ENCODE results near the gene NFIC.
"Not testable (repeated sequence)": the region's sequence is repeated elsewhere in the genome, so short reads cannot be mapped to it uniquely, and the experiment has no call there.

Gene NFIC

GRCh38 chr19:3420244-3420755 lies 53.9 kb downstream of the NFIC start:
- Histone ChIP-seq H3K4me3 (ENCODE audit: low read length) (no peak overlapping the region), H3K9ac (ENCODE audit: low read depth, low read length) (no peak overlapping the region), H3K36me3 (ENCODE audit: insufficient read depth, low read length) (no peaks in the 10 kb centered on the region), H3K27me3 (ENCODE audit: insufficient read depth, low read length) (no peaks in the 10 kb centered on the region), H3K27ac (ENCODE audit: low read depth, low read length) (no peak overlapping the region), H3K4me1 (ENCODE audit: insufficient read depth, low read length) (no peaks in the 10 kb centered on the region), H3K9me3 (ENCODE audit: insufficient read depth, low read depth, low read length) (no peaks in the 10 kb centered on the region)
- 86% methylated on average over 9 of the region's 11 CpGs for WGBS

- no peaks in the 10 kb centered on the region for H3K9me3 ChIP-seq (ENCODE audit: insufficient read depth, low read depth, low read length)
- no peak overlapping the region for H3K4me3 ChIP-seq (ENCODE audit: low read length)
- WGBS = 84% methylated on average over 33 of the region's 33 CpGs
- no peaks in the 10 kb centered on the region for H3K4me1 ChIP-seq (ENCODE audit: insufficient read depth, low read length)
- no peaks in the 10 kb centered on the region for H3K36me3 ChIP-seq (ENCODE audit: insufficient read depth, low read length)
- no peak overlapping the region for H3K27ac ChIP-seq (ENCODE audit: low read depth, low read length)
- no peaks in the 10 kb centered on the region for H3K27me3 ChIP-seq (ENCODE audit: insufficient read depth, low read length)
- H3K9ac ChIP-seq (ENCODE audit: low read depth, low read length) = no peak overlapping the region
Observed at GRCh38 chr19:3420909-3421619, 54.7 kb downstream of the NFIC start.

GRCh38 chr19:3421656-3422055 lies 55.3 kb downstream of the NFIC start:
- H3K27ac ChIP-seq (ENCODE audit: low read depth, low read length); H3K4me3 ChIP-seq (ENCODE audit: low read length); H3K9me3 ChIP-seq (ENCODE audit: insufficient read depth, low read depth, low read length); H3K4me1 ChIP-seq (ENCODE audit: insufficient read depth, low read length); H3K9ac ChIP-seq (ENCODE audit: low read depth, low read length); H3K27me3 ChIP-seq (ENCODE audit: insufficient read depth, low read length); H3K36me3 ChIP-seq (ENCODE audit: insufficient read depth, low read length): not testable (repeated sequence)
- WGBS = 96% methylated on average over 12 of the region's 12 CpGs

DNA sequence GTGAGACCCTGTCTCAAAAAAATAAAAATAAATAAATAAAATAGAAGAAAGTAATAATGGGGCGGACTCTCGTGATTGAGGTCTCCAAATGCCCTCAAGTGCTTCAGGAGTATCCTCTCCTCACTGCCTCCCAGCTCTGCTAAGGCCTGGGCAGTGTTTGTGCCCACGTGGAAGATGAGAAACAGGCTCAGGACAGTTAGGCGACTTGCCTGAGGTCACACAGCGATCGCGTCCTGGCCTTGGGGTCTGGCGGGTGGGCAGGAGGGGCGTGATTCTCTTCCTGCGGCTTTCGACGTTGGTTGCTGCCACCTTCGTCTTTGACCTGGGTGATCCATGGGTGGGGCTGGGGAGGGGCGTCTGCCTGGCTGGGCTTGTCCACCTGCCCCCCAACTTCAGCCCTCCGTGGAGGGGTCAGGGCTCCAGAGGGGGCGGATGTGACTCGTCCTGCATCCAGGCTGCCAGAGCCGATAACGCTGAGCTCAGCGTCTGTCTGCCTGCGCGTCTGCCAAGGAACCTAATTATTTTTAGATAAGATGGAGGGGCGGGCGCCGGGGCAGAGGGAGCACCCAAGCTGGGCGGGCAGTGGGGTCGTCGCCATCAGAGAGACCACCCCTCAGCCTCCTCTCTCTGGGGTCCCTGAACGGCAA lies 56.9 kb downstream of the NFIC start:
- Histone ChIP-seq H3K4me1 (ENCODE audit: insufficient read depth, low read length) (no peaks in the 10 kb centered on the region), H3K27me3 (ENCODE audit: insufficient read depth, low read length) (no peaks in the 10 kb centered on the region), H3K4me3 (ENCODE audit: low read length) (no peak overlapping the region), H3K9ac (ENCODE audit: low read depth, low read length) (no peak overlapping the region), H3K27ac (ENCODE audit: low read depth, low read length) (no peak overlapping the region), H3K9me3 (ENCODE audit: insufficient read depth, low read depth, low read length) (no peaks in the 10 kb centered on the region), H3K36me3 (ENCODE audit: insufficient read depth, low read length) (no peaks in the 10 kb centered on the region)
- 81% methylated on average over 29 of the region's 29 CpGs for WGBS

DNA sequence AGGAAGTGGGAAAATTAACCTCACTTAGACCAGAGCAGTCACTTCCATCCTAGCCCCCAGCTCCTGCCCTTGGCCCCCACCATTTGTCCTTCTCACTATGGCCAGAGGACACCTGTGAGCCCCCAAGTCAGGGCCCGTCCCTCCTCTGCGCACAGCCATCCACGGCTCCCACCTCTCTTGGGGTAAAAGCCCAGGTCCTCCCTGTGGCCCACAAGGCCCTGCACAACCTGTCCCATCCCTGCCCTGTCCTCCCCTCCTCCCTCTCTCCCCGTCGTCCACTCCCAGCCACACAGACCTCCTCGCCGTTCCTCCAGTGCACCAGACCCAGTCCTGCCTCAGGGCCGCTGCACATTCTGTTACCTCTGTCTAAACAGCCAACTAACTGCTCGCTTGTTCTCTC lies 60.0 kb downstream of the NFIC start:
- H3K9ac ChIP-seq (ENCODE audit: low read depth, low read length) = no peak overlapping the region
- H3K27ac ChIP-seq (ENCODE audit: low read depth, low read length) = no peak overlapping the region
- H3K36me3 ChIP-seq (ENCODE audit: insufficient read depth, low read length) = no peaks in the 10 kb centered on the region
- WGBS = 91% methylated on average over 9 of the region's 9 CpGs
- H3K27me3 ChIP-seq (ENCODE audit: insufficient read depth, low read length) = no peaks in the 10 kb centered on the region
- no peaks in the 10 kb centered on the region for H3K4me1 ChIP-seq (ENCODE audit: insufficient read depth, low read length)
- no peaks in the 10 kb centered on the region for H3K9me3 ChIP-seq (ENCODE audit: insufficient read depth, low read depth, low read length)
- no peak overlapping the region for H3K4me3 ChIP-seq (ENCODE audit: low read length)

GRCh38 chr19:3430366-3430680 lies 63.9 kb downstream of the NFIC start:
- not testable (repeated sequence) for H3K9me3 ChIP-seq (ENCODE audit: insufficient read depth, low read depth, low read length); H3K4me1 ChIP-seq (ENCODE audit: insufficient read depth, low read length); H3K27ac ChIP-seq (ENCODE audit: low read depth, low read length); H3K9ac ChIP-seq (ENCODE audit: low read depth, low read length); H3K36me3 ChIP-seq (ENCODE audit: insufficient read depth, low read length); H3K27me3 ChIP-seq (ENCODE audit: insufficient read depth, low read length); H3K4me3 ChIP-seq (ENCODE audit: low read length)
- WGBS = 89% methylated on average over 5 of the region's 5 CpGs

DNA sequence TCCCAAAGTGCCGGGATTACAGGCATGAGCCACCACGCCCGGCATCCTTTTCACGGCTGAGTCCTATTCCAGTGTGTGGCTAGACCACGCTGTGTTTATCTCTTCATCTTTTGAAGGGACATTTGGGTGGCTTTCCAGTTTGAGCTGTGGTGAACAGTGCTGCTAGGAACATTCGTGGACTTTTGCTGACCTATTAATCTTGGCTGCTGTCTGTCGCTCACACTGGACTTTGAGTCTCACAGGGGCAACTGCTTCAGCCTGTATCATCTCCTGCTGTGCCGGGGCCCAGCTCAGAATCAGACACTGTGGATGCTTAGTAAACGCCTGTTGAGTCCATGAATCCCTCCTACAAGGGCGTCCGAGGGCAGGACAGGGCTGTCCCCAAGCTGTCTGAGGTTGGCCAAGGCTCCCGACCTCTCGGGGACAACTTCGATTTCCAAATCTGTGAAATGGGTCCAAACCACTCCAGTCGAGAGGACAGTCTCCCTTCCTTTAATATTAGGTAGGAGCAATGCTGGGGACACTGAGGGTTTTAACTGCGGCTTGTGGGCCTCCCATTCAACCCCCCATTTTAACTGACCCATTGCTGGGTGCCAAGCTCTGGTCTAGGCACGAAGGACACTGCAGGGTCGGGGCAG lies 65.5 kb downstream of the NFIC start:
- Histone ChIP-seq H3K27me3 (ENCODE audit: insufficient read depth, low read length) (no peaks in the 10 kb centered on the region), H3K9ac (ENCODE audit: low read depth, low read length) (no peak overlapping the region), H3K4me3 (ENCODE audit: low read length) (no peak overlapping the region), H3K9me3 (ENCODE audit: insufficient read depth, low read depth, low read length) (no peaks in the 10 kb centered on the region), H3K27ac (ENCODE audit: low read depth, low read length) (no peak overlapping the region), H3K36me3 (ENCODE audit: insufficient read depth, low read length) (no peaks in the 10 kb centered on the region), H3K4me1 (ENCODE audit: insufficient read depth, low read length) (no peaks in the 10 kb centered on the region)
- 90% methylated on average over 18 of the region's 18 CpGs for WGBS

- H3K27ac ChIP-seq (ENCODE audit: low read depth, low read length) = no peak overlapping the region
- no peaks in the 10 kb centered on the region for H3K36me3 ChIP-seq (ENCODE audit: insufficient read depth, low read length)
- 89% methylated on average over 11 of the region's 12 CpGs for WGBS
- no peak overlapping the region for H3K9ac ChIP-seq (ENCODE audit: low read depth, low read length)
- no peaks in the 10 kb centered on the region for H3K9me3 ChIP-seq (ENCODE audit: insufficient read depth, low read depth, low read length)
- no peak overlapping the region for H3K4me3 ChIP-seq (ENCODE audit: low read length)
- H3K4me1 ChIP-seq (ENCODE audit: insufficient read depth, low read length) = no peaks in the 10 kb centered on the region
- H3K27me3 ChIP-seq (ENCODE audit: insufficient read depth, low read length) = no peaks in the 10 kb centered on the region
Observed at GRCh38 chr19:3433313-3433712, 66.9 kb downstream of the NFIC start.

DNA sequence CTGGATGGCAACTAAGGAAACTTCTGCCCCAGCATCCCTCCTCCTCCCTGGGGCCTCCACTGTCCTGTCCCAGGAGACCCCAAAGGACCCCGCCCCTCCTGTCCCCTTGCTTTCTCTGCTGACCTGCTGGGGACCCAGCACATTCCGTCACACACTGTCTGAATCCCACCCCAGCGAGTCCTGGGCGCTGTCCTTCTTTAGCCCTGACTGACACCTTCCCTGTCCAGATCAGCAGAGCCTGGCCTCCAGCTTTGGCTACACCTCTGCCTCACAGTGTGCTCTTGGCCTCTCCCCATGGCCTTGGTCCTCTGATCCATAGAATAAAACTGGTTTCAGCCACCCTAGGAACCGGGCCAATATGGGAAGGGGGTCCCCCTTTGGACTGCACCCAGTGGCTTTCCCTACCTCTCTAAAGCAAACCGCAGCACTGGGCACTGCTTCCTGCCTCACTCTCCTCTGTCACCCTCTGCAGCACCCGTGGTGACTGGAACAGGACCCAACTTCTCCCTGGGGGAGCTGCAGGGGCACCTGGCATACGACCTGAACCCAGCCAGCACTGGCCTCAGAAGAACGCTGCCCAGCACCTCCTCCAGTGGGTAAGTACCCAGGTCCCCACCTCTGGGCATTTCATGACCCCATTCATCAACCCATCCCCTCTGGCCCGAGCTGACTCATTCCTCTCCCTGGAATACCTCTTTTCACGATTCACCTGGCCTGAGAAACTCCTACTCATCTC lies 67.6 kb downstream of the NFIC start:
- H3K36me3 ChIP-seq (ENCODE audit: insufficient read depth, low read length) = no peaks in the 10 kb centered on the region
- peak overlapping the region; percentile 92 for H3K9ac ChIP-seq (ENCODE audit: low read depth, low read length)
- WGBS = 83% methylated on average over 11 of the region's 11 CpGs
- H3K9me3 ChIP-seq (ENCODE audit: insufficient read depth, low read depth, low read length) = no peaks in the 10 kb centered on the region
- H3K27me3 ChIP-seq (ENCODE audit: insufficient read depth, low read length) = no peaks in the 10 kb centered on the region
- no peaks in the 10 kb centered on the region for H3K4me1 ChIP-seq (ENCODE audit: insufficient read depth, low read length)
- peak overlapping the region; percentile 74 for H3K4me3 ChIP-seq (ENCODE audit: low read length)
- H3K27ac ChIP-seq (ENCODE audit: low read depth, low read length) = no peak overlapping the region

DNA sequence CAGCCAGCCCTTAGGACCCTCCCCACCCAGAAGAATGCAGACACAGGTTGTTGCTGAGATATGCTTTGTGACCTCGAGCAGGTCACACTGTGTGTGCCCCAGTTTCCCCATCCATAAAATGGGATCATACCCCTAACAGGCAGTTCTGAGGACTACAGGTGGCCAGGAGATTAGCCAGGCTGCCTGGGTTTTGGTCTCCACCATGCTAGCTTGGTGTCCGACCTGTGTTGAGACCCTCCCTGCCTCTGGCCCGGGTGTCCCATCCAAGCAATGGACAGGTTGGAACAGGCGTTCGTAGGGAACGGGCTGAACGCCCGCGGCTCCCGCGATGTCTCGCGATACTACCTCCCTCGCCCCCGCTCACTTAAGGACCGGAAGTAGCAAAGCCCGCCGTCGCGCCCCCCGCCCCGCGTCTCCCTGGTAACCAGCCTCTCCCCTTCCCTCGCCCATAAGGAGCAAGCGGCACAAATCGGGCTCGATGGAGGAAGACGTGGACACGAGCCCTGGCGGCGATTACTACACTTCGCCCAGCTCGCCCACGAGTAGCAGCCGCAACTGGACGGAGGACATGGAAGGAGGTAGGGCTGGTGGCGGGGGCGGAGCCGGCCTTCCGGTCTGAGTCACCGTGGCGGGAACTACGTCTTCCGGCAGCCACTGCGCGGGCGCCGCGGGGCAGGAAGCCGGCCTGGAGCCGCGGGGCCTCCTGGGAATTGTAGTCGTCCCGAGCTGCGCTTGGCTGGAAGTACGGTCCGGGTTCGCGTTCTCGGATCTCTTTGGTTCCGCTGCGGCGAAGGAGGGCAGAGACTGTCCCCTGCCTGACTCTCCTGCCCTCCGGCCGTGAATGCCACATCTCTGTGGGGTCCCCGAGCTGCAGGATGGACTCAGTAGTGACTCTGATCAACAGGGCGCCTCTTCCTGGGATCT lies 68.5 kb downstream of the NFIC start:
- H3K36me3 ChIP-seq (ENCODE audit: insufficient read depth, low read length) = no peaks in the 10 kb centered on the region
- WGBS = under 1% methylated on average over 67 of the region's 67 CpGs
- peak overlapping the region; percentile 74 for H3K4me3 ChIP-seq (ENCODE audit: low read length)
- H3K9me3 ChIP-seq (ENCODE audit: insufficient read depth, low read depth, low read length) = no peaks in the 10 kb centered on the region
- H3K27me3 ChIP-seq (ENCODE audit: insufficient read depth, low read length) = no peaks in the 10 kb centered on the region
- H3K9ac ChIP-seq (ENCODE audit: low read depth, low read length) = peak overlapping the region; percentile 92
- peak overlapping the region; percentile 92 for H3K27ac ChIP-seq (ENCODE audit: low read depth, low read length)
- no peaks in the 10 kb centered on the region for H3K4me1 ChIP-seq (ENCODE audit: insufficient read depth, low read length)
